ENCODE results near the gene CITED2.

Gene CITED2

GRCh38 chr6:139371421-139372203 is 2.8 kb downstream of the CITED2 start:
- H3K4me3 ChIP-seq (replicated peaks; ENCODE audit: low read depth, low read length) = peak overlapping the region; percentile 66
- no peak for TF ChIP-seq CTCF (IDR thresholded peaks at IDR 0.05; ENCODE audit: low read depth, low read length, missing control alignments)
- DNase-seq (ENCODE audit: extremely low read depth, low read depth) = no peak

GRCh38 chr6:139370999-139371345 is 3.5 kb downstream of the CITED2 start:
- H3K4me3 ChIP-seq (replicated peaks; ENCODE audit: low read depth, low read length) = peak overlapping the region; percentile 66
- TF ChIP-seq CTCF (IDR thresholded peaks at IDR 0.05; ENCODE audit: low read depth, low read length, missing control alignments) = no peak
- no peak for DNase-seq (ENCODE audit: extremely low read depth, low read depth)

GRCh38 chr6:139370283-139370998 is 4.0 kb downstream of the CITED2 start:
- H3K4me3 ChIP-seq (replicated peaks; ENCODE audit: low read depth, low read length) = no peak overlapping the region; the same call in 1 of the 2 replicates
- DNase-seq (ENCODE audit: extremely low read depth, low read depth) = peak; percentile 35
- no peak for TF ChIP-seq CTCF (IDR thresholded peaks at IDR 0.05; ENCODE audit: low read depth, low read length, missing control alignments)

- TF ChIP-seq CTCF (IDR thresholded peaks at IDR 0.05; ENCODE audit: low read depth, low read length, missing control alignments) = peak; percentile 45
- H3K4me3 ChIP-seq (replicated peaks; ENCODE audit: low read depth, low read length) = no peak overlapping the region
- DNase-seq (ENCODE audit: extremely low read depth, low read depth) = peak; percentile 72
Measured at GRCh38 chr6:139369568-139370282, 4.7 kb downstream of the CITED2 start.

GRCh38 chr6:139369068-139369467 is 5.4 kb downstream of the CITED2 start:
- no peak for DNase-seq (ENCODE audit: extremely low read depth, low read depth)
- no peak overlapping the region for H3K4me3 ChIP-seq (replicated peaks; ENCODE audit: low read depth, low read length)
- no peak for TF ChIP-seq CTCF (IDR thresholded peaks at IDR 0.05; ENCODE audit: low read depth, low read length, missing control alignments)

- no peak for DNase-seq (ENCODE audit: extremely low read depth, low read depth)
- no peak overlapping the region for H3K4me3 ChIP-seq (replicated peaks; ENCODE audit: low read depth, low read length)
- TF ChIP-seq CTCF (IDR thresholded peaks at IDR 0.05; ENCODE audit: low read depth, low read length, missing control alignments) = no peak
Measured at GRCh38 chr6:139368661-139369060, 5.8 kb downstream of the CITED2 start.
